Right renal pelvis (tissue), 4 donors: ENCODE results near the gene FBLN7. TPM values are rescaled to one million over a fixed set of nuclear protein-coding genes. Genes with fewer than 3 reads are reported as not detected.
A peak's percentile ranks its signal among the peaks of the same experiment; 100 is the strongest.
"Not testable (repeated sequence)": the region's sequence is repeated elsewhere in the genome, so short reads cannot be mapped to it uniquely, and the experiment has no call there.

Experiments used
- DNase-seq, 4 donors: peaks; one replicate each; pipeline ENCODE4 v3.0.0-alpha.2; 2013; ENCODE audit warnings: low read depth in 4 of 4, low spot score in 3 of 4, missing footprints in 1 of 4
- polyA plus RNA-seq, 4 donors: library from polyadenylated mRNA; unstranded; fragments of 120-200 nt; gene quantifications; one replicate each; pipeline ENCODE4 v1.2.1, GENCODE V29; 2013; ENCODE audit not compliant: insufficient read length in 4 of 4

Gene FBLN7
- polyA plus RNA-seq, result 10 to 100 TPM; 10.4 to 16.3 (median 13.2) TPM

GRCh38 chr2:112138159-112139032 lies at the start of gene FBLN7:
FBLN7 (plus strand) TSS chr2:112138385; CDS start chr2:112138656, 271 bp downstream.
- no peak for DNase-seq

- no peak for DNase-seq
Observed at GRCh38 chr2:112089375-112089774, 48.8 kb upstream of the FBLN7 start.

- no peak for DNase-seq
Observed at GRCh38 chr2:112092286-112093041, 45.7 kb upstream of the FBLN7 start.

GRCh38 chr2:112093216-112093615 lies 45.0 kb upstream of the FBLN7 start:
- no peak for DNase-seq

GRCh38 chr2:112095681-112096080 lies 42.5 kb upstream of the FBLN7 start:
- DNase-seq, result no peak

GRCh38 chr2:112096098-112096497 lies 42.1 kb upstream of the FBLN7 start:
- DNase-seq, result no peak

- no peak for DNase-seq
Observed at GRCh38 chr2:112108178-112108832, 29.9 kb upstream of the FBLN7 start.

- no peak for DNase-seq
Observed at GRCh38 chr2:112109278-112109677, 28.9 kb upstream of the FBLN7 start.

GRCh38 chr2:112110966-112111365 lies 27.2 kb upstream of the FBLN7 start:
- DNase-seq, result no peak

- DNase-seq, result not testable (repeated sequence)
Observed at GRCh38 chr2:112113354-112113753, 24.8 kb upstream of the FBLN7 start.

GRCh38 chr2:112118148-112118547 lies 20.0 kb upstream of the FBLN7 start:
- DNase-seq, result no peak

GRCh38 chr2:112121682-112122254 lies 16.4 kb upstream of the FBLN7 start:
- peak in 2 of 4 donors; percentile 29 to 33 for DNase-seq

GRCh38 chr2:112129060-112129459 lies 9.1 kb upstream of the FBLN7 start:
- DNase-seq, result no peak

- no peak for DNase-seq
Observed at GRCh38 chr2:112133344-112133743, 4.8 kb upstream of the FBLN7 start.

GRCh38 chr2:112134120-112134519 lies 4.1 kb upstream of the FBLN7 start:
- DNase-seq, result no peak

- no peak for DNase-seq
Observed at GRCh38 chr2:112136096-112136495, 2.1 kb upstream of the FBLN7 start.

GRCh38 chr2:112137516-112138158 lies 548 bp upstream of the FBLN7 start:
- DNase-seq, result no peak

GRCh38 chr2:112139033-112139614 lies 939 bp downstream of the FBLN7 start:
- not testable (repeated sequence) for DNase-seq

GRCh38 chr2:112139661-112140204 lies 1.5 kb downstream of the FBLN7 start:
- not testable (repeated sequence) for DNase-seq
